ENCODE results near the gene HEPACAM. TPM values are rescaled to one million over a fixed set of nuclear protein-coding genes. Genes with fewer than 3 reads are reported as not detected.

HEPACAM gene
- total RNA-seq, 2 experiments from 2014 or later = not detected

DNA sequence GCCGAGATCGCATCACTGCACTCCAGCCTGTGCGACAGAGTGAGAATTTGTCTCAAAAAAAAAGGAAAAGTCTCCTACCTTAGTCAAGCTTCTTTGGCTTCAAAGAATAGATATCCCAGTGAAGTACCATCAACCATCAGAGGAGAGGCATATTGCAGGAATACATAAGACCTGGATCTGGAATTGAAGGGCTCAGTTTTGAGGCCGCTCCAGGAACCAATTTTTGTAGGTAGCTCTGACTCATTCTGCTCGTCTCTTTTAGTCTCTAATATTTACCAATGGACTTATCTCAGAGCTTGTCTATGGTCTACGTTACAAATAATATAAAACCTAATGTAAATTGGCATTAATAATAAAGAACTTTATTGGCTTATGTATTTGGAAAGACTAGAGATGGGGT is 10.0 kb upstream of the HEPACAM start:
- POLR2A ChIA-PET = no interaction called here
- CTCF ChIA-PET = no interaction called here

DNA sequence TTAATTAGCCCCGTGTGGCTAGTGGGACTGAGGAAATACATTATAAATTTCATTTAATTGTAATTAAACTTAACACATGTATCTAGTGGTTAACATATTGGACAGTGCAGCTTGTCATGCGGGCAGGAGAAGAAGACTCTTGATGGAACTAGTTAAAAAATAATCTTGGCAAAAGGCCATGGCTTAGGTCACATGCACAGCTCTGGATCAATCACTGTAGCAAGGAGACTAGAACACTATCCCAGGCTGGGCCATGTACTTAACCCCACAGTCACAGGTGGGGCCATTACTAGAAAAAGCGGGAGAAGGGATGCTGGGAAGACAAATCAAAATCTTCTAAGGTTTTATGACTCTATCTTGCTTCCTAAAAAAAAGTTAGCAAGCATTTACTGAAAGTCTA is 8.7 kb upstream of the HEPACAM start:
- ChIA-PET CTCF (interaction anchor here (0.6 to 0.8 kb wide), 2 partner anchors 15 to 110 kb away, joined by 3 read pairs; no protein-coding TSS in a partner anchor), POLR2A (no interaction called here)

DNA sequence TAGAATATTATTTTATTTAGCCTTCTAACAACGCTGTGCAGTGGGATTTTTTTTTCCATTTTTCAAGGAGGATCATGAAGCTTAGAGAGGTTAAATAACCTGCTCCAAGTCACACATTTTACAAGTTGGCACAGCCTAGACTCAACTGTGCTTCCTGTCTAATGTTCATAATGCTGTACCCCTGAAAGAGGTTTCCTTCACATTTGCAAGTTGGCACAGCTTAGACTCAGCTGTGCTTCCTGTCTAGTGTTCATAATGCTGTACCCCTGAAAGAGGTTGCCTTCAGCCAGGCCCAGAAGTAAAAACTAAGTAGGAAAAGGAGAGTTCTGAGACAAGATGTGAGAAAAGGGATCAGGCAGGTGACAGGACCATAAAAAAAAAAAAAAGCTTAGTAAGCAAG is 7.9 kb upstream of the HEPACAM start:
- CTCF ChIA-PET = interaction anchor here (0.6 kb wide), 1 partner anchor 109 kb away, joined by 3 read pairs; no protein-coding TSS in a partner anchor
- POLR2A ChIA-PET = no interaction called here

DNA sequence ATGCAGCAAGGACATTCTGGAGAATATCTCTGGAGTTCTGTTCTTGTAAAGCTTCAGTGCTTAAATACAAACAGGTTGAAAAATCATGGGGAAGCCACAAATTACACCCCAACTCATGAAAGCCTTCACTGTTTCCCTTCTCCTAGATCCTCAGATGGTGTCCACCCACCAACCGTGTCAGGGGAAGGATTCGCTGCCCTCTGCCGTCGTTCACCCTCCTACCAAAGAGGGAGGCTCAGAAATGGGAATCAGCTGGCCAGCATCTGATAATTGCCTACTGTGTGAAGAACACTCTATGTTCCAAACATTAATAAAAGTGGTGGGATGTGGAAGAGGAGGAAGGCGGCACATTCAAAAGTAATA is 7.4 kb upstream of the HEPACAM start:
- POLR2A ChIA-PET = no interaction called here
- CTCF ChIA-PET = no interaction called here

DNA sequence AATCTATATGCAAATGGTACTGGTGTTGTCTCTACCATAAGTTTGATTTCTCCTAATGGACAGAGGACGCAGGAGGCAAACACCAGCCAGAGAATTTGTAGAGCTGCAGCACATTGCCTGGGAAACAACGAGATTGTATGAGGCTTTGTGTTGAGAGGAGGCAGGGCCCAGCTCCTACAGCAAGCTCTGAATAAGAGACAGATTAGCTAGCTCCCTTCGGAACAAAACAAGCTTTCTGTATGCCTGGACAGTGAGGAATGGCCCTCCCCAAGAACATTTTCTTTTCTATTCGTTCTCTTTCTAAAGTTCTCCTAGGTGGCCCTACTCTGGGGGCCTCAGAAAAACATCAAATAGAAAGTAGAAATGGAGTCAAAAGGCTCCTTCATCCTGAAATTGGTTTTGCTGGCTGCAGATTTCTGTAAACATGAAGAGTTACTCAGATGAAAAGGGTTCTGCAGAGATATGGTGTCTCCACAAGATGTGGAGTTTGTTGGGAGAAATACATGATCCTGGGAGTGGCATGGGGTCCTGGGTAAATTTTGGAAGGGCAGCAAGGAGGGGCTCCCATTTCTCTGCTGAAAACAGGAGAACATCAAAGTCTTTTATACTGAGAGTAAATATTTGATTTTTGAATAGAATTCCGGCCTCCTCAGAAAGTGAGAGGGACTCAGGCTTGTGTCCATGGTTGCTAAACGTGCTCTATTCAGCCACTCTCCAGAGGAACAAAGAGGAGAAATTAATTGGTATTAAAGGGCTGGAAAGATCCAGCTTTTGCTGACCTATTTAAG is 6.8 kb upstream of the HEPACAM start:
- CTCF ChIA-PET = interaction anchor here (1.1 kb wide), 1 partner anchor 21 kb away, joined by 3 read pairs; no protein-coding TSS in a partner anchor
- POLR2A ChIA-PET = no interaction called here

DNA sequence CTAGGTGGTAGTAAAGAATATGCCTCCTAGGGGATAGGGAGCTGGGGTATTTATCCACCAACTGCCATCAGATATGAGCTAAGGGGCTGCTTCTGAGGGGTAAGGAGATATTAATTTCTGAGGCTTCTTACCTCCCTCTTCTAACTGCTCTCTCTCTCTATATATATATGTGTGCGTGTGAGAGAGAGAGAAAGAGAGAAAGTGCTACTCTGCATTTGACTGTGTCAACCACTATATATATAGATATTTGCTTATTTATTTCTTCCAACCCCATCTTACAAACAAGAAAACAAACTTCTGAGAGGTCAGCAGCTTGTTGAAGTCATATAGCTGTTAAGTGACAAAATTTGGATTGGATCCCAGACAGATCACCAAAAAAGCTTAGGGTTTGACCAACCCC is 5.9 kb upstream of the HEPACAM start:
- CTCF ChIA-PET = interaction anchor here (0.6 to 1.1 kb wide), 3 partner anchors 9 to 20 kb away, joined by 3 to 4 read pairs (median 3); no protein-coding TSS in a partner anchor
- POLR2A ChIA-PET = interaction anchor here (0.6 kb wide), 1 partner anchor 15 kb away, joined by 4 read pairs; no protein-coding TSS in a partner anchor

DNA sequence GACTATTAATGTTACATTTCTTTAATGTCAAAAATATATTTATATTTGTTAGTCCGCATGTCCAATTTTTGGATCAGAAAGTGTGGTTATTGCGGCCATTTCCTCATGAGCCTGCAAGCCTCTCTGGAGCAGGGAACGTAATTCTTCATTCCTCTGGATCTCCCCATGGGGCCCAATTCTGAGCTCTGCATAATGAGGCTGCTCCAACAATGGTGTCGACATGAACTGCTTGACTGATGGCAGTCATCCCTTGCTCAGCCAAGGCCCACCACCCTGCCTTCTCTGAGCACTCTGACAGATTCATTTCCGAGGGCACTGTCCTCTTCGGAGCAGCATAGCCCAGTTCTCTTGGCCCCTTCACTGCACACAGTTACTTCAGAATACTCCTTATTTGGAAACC is 3.1 kb upstream of the HEPACAM start:
- ChIA-PET POLR2A (interaction anchor here (0.7 kb wide), 1 partner anchor 58 kb away, joined by 3 read pairs; no protein-coding TSS in a partner anchor), CTCF (no interaction called here)

DNA sequence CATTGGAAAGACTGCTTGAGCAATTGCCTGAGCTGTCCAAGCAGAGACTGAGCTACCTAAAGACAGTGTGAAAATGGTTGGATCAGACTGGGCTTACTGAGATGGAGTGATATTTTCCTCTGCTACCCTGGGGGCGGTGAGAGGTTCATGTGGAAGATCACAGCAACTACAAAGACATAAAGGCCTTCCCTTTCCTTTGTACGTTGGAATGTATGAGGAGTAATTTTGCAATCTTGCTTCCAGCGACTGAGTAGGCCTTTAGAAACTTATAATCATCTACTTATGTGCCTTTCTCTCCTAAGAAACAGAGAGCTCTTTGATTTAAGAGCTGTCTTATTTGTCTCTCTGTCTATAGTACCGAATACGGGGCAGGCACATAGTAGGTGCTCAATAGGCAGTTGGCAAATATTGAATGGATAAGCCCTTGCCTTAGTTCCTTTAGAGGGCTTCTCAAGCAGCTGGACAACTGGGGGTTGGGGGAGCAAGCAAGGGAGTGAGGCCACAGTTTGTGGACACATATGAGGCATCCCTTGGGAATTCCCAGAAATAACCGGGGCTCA is 2.4 kb upstream of the HEPACAM start:
- ChIA-PET CTCF (no interaction called here), POLR2A (no interaction called here)

DNA sequence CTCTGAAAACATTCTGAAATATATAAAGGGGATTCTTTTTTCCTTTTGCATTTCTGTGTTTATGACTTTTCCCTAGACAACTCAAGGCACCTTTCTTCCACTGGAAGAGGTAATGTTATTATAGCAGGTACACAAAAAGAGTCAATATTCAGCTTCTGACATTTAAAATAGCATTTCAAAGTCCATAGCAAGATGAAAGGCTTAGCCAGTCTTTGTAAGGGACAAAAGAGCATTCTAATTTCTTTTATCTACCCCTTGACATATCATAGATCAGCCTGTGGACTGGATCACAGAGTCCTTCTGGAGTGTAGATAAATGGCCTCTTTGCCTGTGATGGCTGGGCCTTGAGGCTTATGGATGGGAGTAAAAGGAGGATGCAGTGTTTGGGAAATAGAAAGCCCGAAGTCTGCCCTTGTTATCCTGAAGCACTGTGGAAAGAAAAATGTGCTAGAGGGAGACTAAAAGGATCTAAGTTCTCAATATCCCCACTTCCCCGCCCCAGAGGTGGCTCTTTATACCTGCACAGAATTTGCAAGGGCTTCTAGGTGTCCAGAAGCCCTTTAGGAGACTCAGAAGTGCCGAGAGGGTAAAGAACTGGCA is 1.6 kb upstream of the HEPACAM start:
- CTCF ChIA-PET = no interaction called here

DNA sequence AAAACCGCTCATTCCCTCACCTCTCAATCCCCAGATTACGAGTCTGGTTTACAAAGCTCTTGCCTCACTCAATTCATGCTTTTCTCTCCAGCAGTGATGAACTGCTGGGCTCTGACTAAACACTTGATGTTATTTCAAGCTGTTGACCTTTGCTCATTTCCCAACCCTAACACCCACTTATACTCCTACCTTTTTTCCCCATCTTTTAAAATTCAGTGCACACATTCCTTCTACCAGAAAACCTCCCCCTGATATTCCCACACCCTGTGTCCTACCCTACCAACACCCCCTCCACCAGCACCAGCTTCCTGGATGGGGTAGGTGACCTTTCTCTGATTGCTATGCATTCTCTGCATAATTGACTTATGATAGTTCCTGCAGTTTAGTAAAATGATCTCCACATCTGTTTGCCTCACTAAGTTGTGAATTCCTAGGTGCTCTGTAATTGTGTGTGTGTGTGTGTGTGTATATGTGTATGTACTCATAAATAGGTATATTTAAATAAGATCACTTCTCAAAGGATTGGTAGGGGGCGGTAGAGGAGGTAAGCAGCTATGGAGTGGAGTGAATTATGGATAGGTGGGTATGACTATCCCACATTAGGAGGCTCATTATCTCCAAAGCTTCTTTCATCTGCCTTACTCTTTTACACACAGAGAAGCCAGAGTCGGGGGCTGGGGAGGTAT is 842 bp downstream of the HEPACAM start:
- ChIA-PET POLR2A (no interaction called here), CTCF (no interaction called here)

More for the DNA sequence above, 1.6 kb upstream of the HEPACAM start:
- POLR2A ChIA-PET = no interaction called here

DNA sequence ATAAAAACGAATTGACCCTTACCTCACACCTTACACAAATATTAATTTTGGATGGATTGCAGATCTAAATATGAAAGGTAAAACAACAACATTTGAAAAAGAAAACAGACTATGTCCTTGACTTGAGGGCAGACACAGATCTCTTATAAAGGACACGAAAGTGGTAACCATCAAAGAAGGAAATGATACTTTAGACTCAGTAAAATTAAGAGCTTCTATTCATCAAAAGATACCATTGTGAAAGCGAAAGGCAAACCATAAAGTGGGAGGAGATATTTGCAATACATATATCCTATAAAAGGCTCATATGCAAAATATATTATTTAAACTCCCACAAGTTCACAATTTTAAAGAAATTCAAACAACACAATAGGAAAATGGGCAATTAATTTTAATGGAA is 5.0 kb downstream of the HEPACAM start:
- CTCF ChIA-PET = no interaction called here
- POLR2A ChIA-PET = no interaction called here

DNA sequence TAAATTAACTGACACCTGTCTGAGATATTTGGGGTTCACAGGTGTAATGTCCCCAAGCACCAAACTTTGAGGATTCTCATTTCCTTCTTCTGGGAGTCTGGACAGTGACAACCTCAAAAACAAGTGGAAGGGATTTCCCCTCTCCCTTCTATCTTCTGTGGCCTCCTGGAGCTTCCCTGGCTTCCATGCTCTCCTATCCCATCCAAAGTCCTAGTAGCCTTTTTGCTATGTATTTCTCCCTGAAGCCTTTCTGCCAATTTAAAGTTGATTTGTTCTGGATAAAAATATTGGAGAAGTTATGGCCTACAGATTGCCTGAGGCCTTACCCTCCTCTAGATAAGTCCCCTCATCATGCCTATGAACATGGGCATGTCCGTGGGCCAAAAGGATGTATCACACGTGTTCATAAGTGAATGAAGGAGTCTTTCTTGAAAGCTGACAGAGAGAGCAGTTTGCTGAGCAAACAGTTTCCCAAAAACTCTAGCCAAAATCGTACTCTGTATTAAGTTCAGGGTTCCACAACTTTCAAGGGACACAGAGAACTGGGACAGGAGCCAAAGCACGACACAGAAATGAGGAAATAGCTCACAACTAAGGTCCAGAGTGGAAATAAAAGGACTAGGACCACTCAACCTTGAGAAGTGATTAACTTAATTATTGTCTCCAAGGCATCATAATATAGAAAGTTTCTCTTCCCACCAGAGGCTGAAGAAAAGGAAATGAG is 6.7 kb downstream of the HEPACAM start:
- POLR2A ChIA-PET = no interaction called here

DNA sequence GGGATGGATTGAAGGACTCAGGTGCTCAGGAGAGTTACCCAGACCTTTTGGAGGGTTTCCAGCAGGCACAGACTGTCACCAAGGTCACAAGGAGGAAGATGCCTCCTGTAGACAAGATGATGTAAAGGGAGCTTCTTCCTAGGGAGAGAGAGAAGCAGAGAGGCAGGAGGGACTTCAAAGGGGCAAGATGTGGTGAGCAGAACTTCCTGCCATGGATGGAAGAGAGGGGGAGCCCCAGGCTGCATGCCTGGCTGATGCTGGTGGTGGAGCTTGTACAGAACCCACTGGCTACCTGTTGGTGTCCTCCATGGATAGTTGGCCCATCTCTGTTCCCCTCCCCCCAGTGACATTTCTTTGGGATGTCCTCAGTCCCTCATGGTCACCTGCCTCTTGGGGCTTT is 12.6 kb downstream of the HEPACAM start:
- ChIA-PET CTCF (interaction anchor here (1.5 kb wide), 1 partner anchor 47 kb away, joined by 3 read pairs; no protein-coding TSS in a partner anchor), POLR2A (no interaction called here)

More for the DNA sequence above, 6.7 kb downstream of the HEPACAM start:
- CTCF ChIA-PET = no interaction called here

DNA sequence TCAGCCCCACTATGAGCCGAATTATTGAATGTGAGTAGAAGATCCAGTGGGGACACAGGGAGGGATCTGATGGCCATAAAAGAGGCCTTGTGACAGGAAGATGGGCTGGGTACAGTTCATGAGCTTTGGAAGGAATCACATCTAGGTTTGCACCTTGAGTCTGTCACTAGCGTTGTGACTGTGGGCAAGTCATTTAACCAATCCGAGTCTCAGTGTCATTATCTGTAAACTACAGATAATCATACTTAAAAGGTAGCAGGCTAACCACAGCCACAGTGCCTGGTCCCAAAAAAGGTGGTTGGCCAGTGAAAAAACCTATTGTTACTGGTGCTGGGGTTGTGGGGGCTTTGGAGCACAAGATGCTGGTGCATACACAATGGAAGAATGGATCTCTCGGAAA is 13.0 kb downstream of the HEPACAM start:
- ChIA-PET POLR2A (no interaction called here), CTCF (no interaction called here)

DNA sequence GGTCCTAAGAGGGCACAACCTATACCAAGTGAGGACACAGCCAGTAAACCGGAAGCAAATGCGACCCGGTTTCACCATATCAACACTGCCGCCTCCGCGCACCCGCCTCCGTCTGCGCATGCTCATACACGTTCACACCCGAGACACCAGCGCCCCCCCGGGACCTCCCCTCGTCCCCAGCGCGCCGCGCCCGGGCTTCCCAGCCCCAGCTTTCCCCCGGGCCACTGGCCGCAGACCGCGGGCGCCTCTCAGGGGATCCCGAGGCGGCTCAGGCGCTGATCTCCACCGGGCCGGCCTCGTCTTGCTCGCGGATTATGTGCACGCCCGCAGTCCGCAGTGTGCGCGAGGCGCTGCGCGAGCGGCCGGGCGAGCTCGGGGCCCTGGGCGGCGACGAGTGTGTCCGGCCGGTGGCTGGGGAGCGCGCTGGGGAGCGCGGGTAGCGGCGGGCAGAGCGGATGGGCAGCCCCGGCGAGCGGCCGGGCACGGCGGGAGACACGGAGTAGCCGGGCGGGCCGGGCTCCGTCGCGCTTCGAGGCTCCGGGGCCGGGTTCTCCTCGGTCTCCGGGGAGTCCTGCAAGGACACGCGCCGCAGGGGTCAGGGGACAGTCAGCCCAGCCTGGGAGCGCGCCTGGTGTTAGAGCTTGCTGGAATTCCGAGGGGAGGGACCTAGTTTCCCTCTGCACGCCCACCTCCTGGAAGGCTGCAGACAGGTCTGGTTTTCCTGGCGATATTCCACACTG is 14.8 kb downstream of the HEPACAM start:
- POLR2A ChIA-PET = interaction anchor here (0.5 to 1.0 kb wide), 3 partner anchors 32 to 313 kb away, joined by 3 to 7 read pairs (median 5); no protein-coding TSS in a partner anchor
- CTCF ChIA-PET = interaction anchor here (1.4 kb wide), 1 partner anchor 21 kb away, joined by 3 read pairs; no protein-coding TSS in a partner anchor

DNA sequence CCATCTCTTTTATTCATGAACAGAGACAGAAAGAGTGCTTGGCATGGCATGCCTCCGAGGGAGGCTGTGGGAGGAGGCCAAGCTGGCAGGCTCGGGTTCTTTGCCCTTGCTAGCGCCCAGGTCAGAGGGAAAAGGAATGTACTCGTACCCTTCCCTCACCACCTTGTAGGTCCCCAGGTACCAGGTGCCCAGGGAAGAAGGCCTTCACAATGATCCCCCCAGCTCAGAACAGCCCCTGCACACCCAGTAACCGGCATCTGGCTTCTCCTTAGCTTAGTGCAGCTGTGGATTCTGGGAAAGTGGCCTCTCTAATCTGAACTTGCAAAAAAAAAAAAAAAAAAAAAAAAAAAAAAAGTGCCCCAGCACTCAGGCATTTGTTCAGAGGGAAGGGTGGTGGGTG is 15.5 kb downstream of the HEPACAM start:
- ChIA-PET POLR2A (interaction anchor here (0.5 to 1.0 kb wide), 3 partner anchors 33 to 312 kb away, joined by 3 to 7 read pairs (median 5); no protein-coding TSS in a partner anchor), CTCF (no interaction called here)

DNA sequence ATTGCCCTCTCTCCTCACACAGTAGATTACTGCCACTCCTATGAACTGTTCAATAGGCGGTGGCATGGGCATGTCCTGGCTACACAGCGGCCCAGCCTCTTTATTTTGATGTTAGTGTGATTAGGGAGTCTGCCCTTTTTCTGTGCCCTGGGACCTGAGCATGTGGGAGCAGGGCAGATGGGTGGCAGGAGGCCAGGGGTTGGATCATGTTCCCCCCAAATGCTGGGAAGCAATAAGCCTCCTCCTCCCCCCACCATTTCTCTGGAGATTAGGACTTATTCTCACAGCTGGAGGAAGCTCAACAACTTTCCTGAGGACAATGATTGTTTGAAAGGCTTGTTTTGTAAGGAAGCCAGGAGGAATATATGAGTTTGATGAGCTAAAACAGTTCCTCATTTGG is 15.9 kb downstream of the HEPACAM start:
- CTCF ChIA-PET = no interaction called here

DNA sequence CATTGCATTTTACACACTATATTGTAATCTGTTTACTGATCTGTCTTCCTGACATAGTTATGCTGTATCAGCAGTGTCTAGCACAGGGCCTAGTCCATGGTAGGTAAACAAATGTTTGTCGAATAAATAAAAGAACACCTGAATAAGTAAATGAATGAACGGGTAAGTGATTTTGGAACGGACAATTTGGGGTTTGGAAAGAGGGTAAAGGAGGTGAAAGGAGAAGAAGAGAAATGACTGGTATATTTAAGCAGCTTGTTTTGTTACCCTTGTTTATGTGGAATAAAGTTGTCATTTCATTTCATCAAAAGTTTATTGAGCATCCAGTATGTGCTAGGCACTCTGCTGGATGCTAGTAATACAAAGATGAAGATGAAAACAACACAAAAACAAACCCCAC is 16.9 kb downstream of the HEPACAM start, which contains the start of gene HEPN1:
Gene HEPN1 (plus strand): TSS at position 301 of the 400 bp plus-strand sequence.
- POLR2A ChIA-PET = no interaction called here

More for the DNA sequence above, 15.9 kb downstream of the HEPACAM start:
- POLR2A ChIA-PET = interaction anchor here (1.0 kb wide), 1 partner anchor 33 kb away, joined by 5 read pairs; no protein-coding TSS in a partner anchor

More for the DNA sequence above, 16.9 kb downstream of the HEPACAM start, which contains the start of gene HEPN1:
- CTCF ChIA-PET = no interaction called here
